Upper lobe of left lung (tissue), 6 donors: ENCODE data around the gene ITCH. TPM values are rescaled to one million over a fixed set of nuclear protein-coding genes. Genes with fewer than 3 reads are reported as not detected.
"Not testable (repeated sequence)": the region's sequence is repeated elsewhere in the genome, so short reads cannot be mapped to it uniquely, and the experiment has no call there.

Experiments used
- ATAC-seq, 2 donors: fragments of 200-7000 bp; cut with Tn5 transposase; one replicate each; pipeline ENCODE4 v1.9.1; 2022; ENCODE audit warnings: mild to moderate bottlenecking in 2 of 2, moderate library complexity in 2 of 2; ENCODE audit not compliant: low FRiP score in 2 of 2
- DNase-seq, 2 donors: peaks; one replicate each; pipeline ENCODE4 v3.0.0-alpha.2; 2019 to 2020
- H3K27ac ChIP-seq, 4 donors: fragments of 200-600 bp; sonication (generic); one replicate each; pipeline ENCODE4 v1.5.1; 2016 to 2019
- H3K27me3 ChIP-seq, 4 donors: fragments of 200-600 bp; sonication (generic); one replicate each; pipeline ENCODE4 v1.5.1; 2017 to 2019
- H3K36me3 ChIP-seq, 4 donors: fragments of 200-600 bp; sonication (generic); one replicate each; pipeline ENCODE4 v1.5.1; 2016 to 2019
- H3K4me1 ChIP-seq, 4 donors: fragments of 200-600 bp; sonication (generic); one replicate each; pipeline ENCODE4 v1.5.1; 2018 to 2019
- H3K4me3 ChIP-seq, 4 donors: fragments of 200-600 bp; sonication (generic); one replicate each; pipeline ENCODE4 v1.5.1; 2017 to 2019; ENCODE audit warnings: mild to moderate bottlenecking in 2 of 4, moderate library complexity in 1 of 4
- H3K9me3 ChIP-seq, 4 donors: fragments of 200-600 bp; sonication (generic); one replicate each; pipeline ENCODE4 v1.5.1; 2018 to 2019
- CTCF ChIP-seq, 6 experiments: fragments of 450-650 bp in 4 of 6; fragments of 200-600 bp in 2 of 6; sonication (generic) in 2 of 6; IDR thresholded peaks; one replicate each; pipeline ENCODE4 v1.5.1; 2016 to 2019; ENCODE audit warnings: antibody characterized with exemption in 6 of 6
- EP300 ChIP-seq, 4 donors: sonication (generic); formaldehyde crosslinking; IDR thresholded peaks; one replicate each; pipeline ENCODE4 v1.5.1; 2017; ENCODE audit warnings: antibody characterized with exemption in 4 of 4, control low read depth in 2 of 4
- POLR2A ChIP-seq, 4 donors: fragments of 450-650 bp; IDR thresholded peaks; one replicate each; pipeline ENCODE4 v1.5.1; 2016 to 2017; ENCODE audit warnings: antibody characterized with exemption in 4 of 4, mild to moderate bottlenecking in 2 of 4
- POLR2AphosphoS5 ChIP-seq, 2 donors: sonication (generic); formaldehyde crosslinking; IDR thresholded peaks; one replicate each; pipeline ENCODE4 v1.5.1; 2017; ENCODE audit warnings: antibody characterized with exemption in 2 of 2
- WGBS, 2 donors: methylation state at CpG; one replicate each; pipeline ENCODE4 v1.1.5; 2017 to 2018; 5-methylcytosine and 5-hydroxymethylcytosine counted together
- total RNA-seq, 6 donors: library from RNA; depleted of rRNA in 4 of 6; stranded (reverse); fragments of >200 nt in 4 of 6; gene quantifications; one replicate each; pipeline versions ENCODE4 v1.1.0 to v1.2.1, GENCODE V29; 2016 to 2021
- donor health status: DM: no; HTN: no; CAD: no; lungs with moderate emphysema.
- donor health status: DM: no; HTN: yes; CAD: no; lungs with severe emphysema.

ITCH gene
- total RNA-seq, 6 donors from 2014 or later: 26.6 to 57.2 (median 45.5) TPM

DNA sequence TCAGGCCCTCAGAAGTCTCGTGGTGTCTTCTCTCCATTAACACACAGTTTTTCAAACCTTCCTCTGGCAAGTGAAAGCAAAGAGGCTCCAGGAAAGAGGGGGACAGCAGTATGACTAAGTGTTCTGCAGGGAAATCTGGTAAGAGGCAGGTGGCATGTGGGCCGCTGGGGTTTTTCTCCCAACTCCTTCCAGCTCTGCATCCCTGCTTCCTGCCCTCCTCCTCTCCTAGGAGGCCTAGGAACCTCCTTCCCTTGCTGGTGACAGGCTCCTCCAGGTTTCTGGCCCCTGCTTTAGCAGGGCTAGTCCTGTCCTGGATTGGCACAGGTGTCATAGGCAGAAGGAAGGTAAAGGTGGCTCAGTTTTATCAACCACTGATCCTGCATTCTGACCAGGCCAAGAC is 7.6 kb upstream of the ITCH start:
- no peak for DNase-seq
- ATAC-seq: no peak

DNA sequence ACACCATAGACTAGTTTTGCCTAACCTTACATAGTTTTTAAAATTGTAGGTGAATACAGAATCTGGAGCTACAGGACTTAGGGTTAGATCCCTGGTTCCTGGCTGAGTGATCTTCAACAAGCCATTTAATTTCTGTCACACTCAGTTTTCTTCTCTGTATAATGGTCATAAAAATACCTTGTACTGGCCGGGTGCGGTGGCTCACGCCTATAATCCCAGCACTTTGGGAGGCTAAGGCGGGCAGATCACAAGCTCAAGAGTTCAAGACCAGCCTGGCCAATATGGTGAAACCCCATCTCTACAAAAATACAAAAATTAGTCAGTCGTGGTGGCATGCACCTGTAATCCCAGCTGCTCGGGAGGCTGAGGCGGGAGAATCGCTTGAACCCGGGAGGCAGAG is 3.3 kb upstream of the ITCH start:
- 92 to 95% methylated on average over 9 of the region's 9 CpGs for WGBS, 2 donors
- not testable (repeated sequence) for ATAC-seq, H3K4me3 ChIP-seq, H3K36me3 ChIP-seq, H3K27me3 ChIP-seq, H3K27ac ChIP-seq, DNase-seq, H3K9me3 ChIP-seq
- peaks cover 7 to 18% (median 11%) of the 10 kb centered on the region in 4 donors for H3K4me1 ChIP-seq

More for the DNA sequence above, 7.6 kb upstream of the ITCH start:
- Histone ChIP-seq H3K4me3 (no peak overlapping the region), H3K27me3 (no peaks in the 10 kb centered on the region), H3K27ac (no peak overlapping the region), H3K4me1 (no peaks in the 10 kb centered on the region), H3K36me3 (no peaks in the 10 kb centered on the region), H3K9me3 (no peaks in the 10 kb centered on the region)
- no peak for TF ChIP-seq EP300 (IDR thresholded peaks at IDR 0.05)
- no peak for TF ChIP-seq CTCF (IDR thresholded peaks at IDR 0.05)
- no peak for TF ChIP-seq POLR2A (IDR thresholded peaks at IDR 0.05)
- 65 to 77% methylated on average over 2 of the region's 2 CpGs for WGBS, 2 donors

DNA sequence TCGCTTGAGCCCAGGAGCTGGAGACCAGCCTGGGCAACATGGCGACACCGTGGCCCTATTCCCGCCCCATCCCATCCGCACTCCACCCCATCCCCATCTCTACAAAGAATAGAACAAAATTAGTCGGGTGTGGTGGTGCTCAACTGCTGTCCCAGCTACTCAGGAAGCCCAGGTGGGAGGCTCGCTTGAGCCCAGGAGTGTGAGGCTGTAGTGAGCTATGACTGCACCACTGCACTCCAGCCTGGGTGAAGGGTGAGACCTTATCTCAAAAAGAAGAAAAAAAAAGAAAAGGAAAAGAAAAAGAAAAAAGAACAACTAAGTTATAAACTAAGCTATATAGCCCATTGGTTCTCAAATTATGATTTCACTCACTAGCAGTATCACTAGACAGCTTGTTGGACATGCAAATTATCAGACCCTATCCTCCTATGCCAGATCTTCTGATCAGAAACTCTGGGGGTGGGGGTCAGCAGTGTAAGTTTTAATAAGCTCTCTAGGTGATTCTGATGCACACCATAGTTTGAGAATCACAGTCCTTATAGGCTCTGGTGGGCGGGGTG is 491 bp upstream of the ITCH start:
- Histone ChIP-seq H3K4me1 (peaks cover 35 to 46% (median 36%) of the 10 kb centered on the region in 4 donors), H3K9me3 (no peaks in the 10 kb centered on the region), H3K27ac (peak overlapping the region in 2 of 4 donors; percentile 98 to 99), H3K27me3 (no peaks in the 10 kb centered on the region), H3K36me3 (no peaks in the 10 kb centered on the region), H3K4me3 (peak overlapping the region in 3 of 4 donors; percentile 82 to 97 (median 87))
- no peak for TF ChIP-seq CTCF (IDR thresholded peaks at IDR 0.05)
- no peak for TF ChIP-seq POLR2AphosphoS5 (IDR thresholded peaks at IDR 0.05)
- no peak for TF ChIP-seq POLR2A (IDR thresholded peaks at IDR 0.05)
- no peak for TF ChIP-seq EP300 (IDR thresholded peaks at IDR 0.05)
- 65 to 73% methylated on average over 8 of the region's 8 CpGs for WGBS, 2 donors
- no peak for ATAC-seq
- no peak for DNase-seq

- peak; percentile 80 to 88 for ATAC-seq
- DNase-seq: peak in 1 of 2 donors; percentile 92
- peak overlapping the region; percentile 82 to 97 (median 88) for H3K4me3 ChIP-seq
- 2 to 3% methylated on average over 31 to 33 of the region's 70 CpGs for WGBS, 2 donors
- H3K4me1 ChIP-seq: peaks cover 37 to 56% (median 44%) of the 10 kb centered on the region in 4 donors
- TF ChIP-seq POLR2A (IDR thresholded peaks at IDR 0.05) (no peak), CTCF (IDR thresholded peaks at IDR 0.05) (no peak)
- H3K36me3 ChIP-seq: no peaks in the 10 kb centered on the region
- no peaks in the 10 kb centered on the region for H3K27me3 ChIP-seq
- H3K27ac ChIP-seq: peak overlapping the region; percentile 98 to 99 (median 98)
- H3K9me3 ChIP-seq: no peaks in the 10 kb centered on the region
Observed at GRCh38 chr20:34363465-34364222, 571 bp downstream of the ITCH start.

DNA sequence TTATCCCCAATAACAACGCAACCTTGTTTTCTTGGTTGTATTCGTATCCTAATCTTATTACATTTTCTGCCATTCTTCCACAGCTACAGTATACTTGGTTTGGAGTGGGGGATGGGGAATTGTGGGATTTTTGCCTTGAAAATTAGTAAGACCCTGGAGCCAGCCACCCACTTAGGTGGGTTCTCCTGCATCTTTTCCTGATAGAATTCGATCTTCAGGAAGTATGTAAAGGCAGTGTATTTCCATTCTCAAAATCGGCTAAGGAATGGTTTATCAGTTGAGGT is 1.1 kb downstream of the ITCH start:
- H3K27ac ChIP-seq: peak overlapping the region; percentile 98 to 99 (median 98)
- peaks cover 37 to 61% (median 44%) of the 10 kb centered on the region in 4 donors for H3K4me1 ChIP-seq
- ATAC-seq (no peak), DNase-seq (no peak)
- peak overlapping the region; percentile 82 to 97 (median 88) for H3K4me3 ChIP-seq
- H3K27me3 ChIP-seq: no peaks in the 10 kb centered on the region
- WGBS, 2 donors: 45 to 47% methylated on average over 4 of the region's 4 CpGs
- no peaks in the 10 kb centered on the region for H3K9me3 ChIP-seq
- TF ChIP-seq POLR2AphosphoS5 (IDR thresholded peaks at IDR 0.05) (no peak), CTCF (IDR thresholded peaks at IDR 0.05) (no peak), POLR2A (IDR thresholded peaks at IDR 0.05) (no peak), EP300 (IDR thresholded peaks at IDR 0.05) (no peak)
- H3K36me3 ChIP-seq: peaks cover 0 to 1% (median under 1%) of the 10 kb centered on the region in 4 donors
